H1 (cell line): ENCODE measurements around the gene C19orf12. TPM values are rescaled to one million over a fixed set of nuclear protein-coding genes. Genes with fewer than 3 reads are reported as not detected.

Source experiments
- CBX5 ChIP-seq: fragments of 300-800, 300-1000 bp; sonication (generic); IDR thresholded peaks from 2 replicates; pipeline ENCODE4 v1.7.1; 2016; ENCODE audit warnings: antibody characterized with exemption, low read length, low read depth
- CHD7 ChIP-seq: fragments of 300-600 bp; sonication (generic); IDR thresholded peaks from 2 replicates; pipeline ENCODE4 v1.7.1; 2012; ENCODE audit warnings: low read length, moderate library complexity, mild to moderate bottlenecking, inconsistent platforms; ENCODE audit not compliant: insufficient replicate concordance
- FOSL1 ChIP-seq: IDR thresholded peaks from 2 replicates; pipeline ENCODE4 v1.6.1; 2011; ENCODE audit warnings: mild to moderate bottlenecking, low read depth, low read length, moderate library complexity; ENCODE audit not compliant: insufficient read depth
- HDAC6 ChIP-seq: IDR thresholded peaks from one replicate; pipeline ENCODE4 v1.7.1; 2012; ENCODE audit warnings: low read depth, mild to moderate bottlenecking, inconsistent platforms, low read length, moderate library complexity
- POU5F1 ChIP-seq: IDR thresholded peaks from 2 replicates; pipeline ENCODE4 v1.6.1; 2011; ENCODE audit warnings: low read depth, mild to moderate bottlenecking, low read length, moderate library complexity
- SP1 ChIP-seq: IDR thresholded peaks from 2 replicates; pipeline ENCODE4 v1.6.1; 2011; ENCODE audit warnings: low read depth, low read length
- polyA plus RNA-seq, 7 experiments: library from polyadenylated mRNA; depleted of rRNA in 3 of 7; stranded (reverse) in 5 of 7; unstranded in 2 of 7; fragments of >200 nt in 5 of 7; fragments of 200-250 nt in 2 of 7; gene quantifications; 1 replicate in 5 of 7; 2 replicates in 1 of 7; 4 replicates in 1 of 7; pipeline versions ENCODE4 v1.2.1 to v1.2.3, GENCODE V29; 2011 to 2013; ENCODE audit warnings: missing spikeins in 2 of 7, mixed read lengths in 2 of 7
- total RNA-seq: library from RNA; stranded (reverse); fragmentation: NEBNext Ultra II Directional; extraction: Animal tissue kit (Norgen Biotek cat#: 25700); gene quantifications from 2 replicates; pipeline ENCODE4 v1.2.1, GENCODE V29; 2021

Gene C19orf12
- total and polyA plus RNA-seq, 2 of the 8 experiments (the other 6 are each of a cell fraction or from before 2014, with no cell fraction given), result 10.7 to 11.9 TPM

GRCh38 chr19:29650772-29651387 lies 64.2 kb downstream of the C19orf12 start (continued):
- TF ChIP-seq CHD7, result no peak
- TF ChIP-seq CBX5, result no peak
- no peak for TF ChIP-seq HDAC6
- TF ChIP-seq SP1, result no peak
- no peak for TF ChIP-seq FOSL1
- TF ChIP-seq POU5F1, result no peak
